ENCODE measurements around the gene NCOA3. TPM values are rescaled to one million over a fixed set of nuclear protein-coding genes. Genes with fewer than 3 reads are reported as not detected.
A peak's percentile ranks its signal among the peaks of the same experiment; 100 is the strongest.

Gene NCOA3
- total and polyA plus RNA-seq, 10 of the 15 experiments (the other 5 are each of a cell fraction or from before 2014, with no cell fraction given) = 16.9 to 96.2 (median 73.6) TPM

- TF ChIP-seq ZBTB4 (CRISPR knock-in tag; IDR thresholded peaks at IDR 0.05) (no peak), FOXM1 (IDR thresholded peaks at IDR 0.05; ENCODE audit: low read depth, low read length) (no peak), ZNF217 (IDR thresholded peaks at IDR 0.05) (no peak), CEBPZ (IDR thresholded peaks at IDR 0.05; ENCODE audit: low read depth, low read length) (no peak), SUPT20H (IDR thresholded peaks at IDR 0.05; ENCODE audit: borderline replicate concordance, control insufficient read depth, low read depth, low read length) (no peak), POLR2AphosphoS2 (IDR thresholded peaks at IDR 0.05; ENCODE audit: low read depth, low read length) (no peak), NFXL1 (IDR thresholded peaks at IDR 0.05; ENCODE audit: borderline replicate concordance) (peak; percentile 70; the same call in 1 of the 2 replicates), BCLAF1 (IDR thresholded peaks at IDR 0.05) (no peak), PBX3 (IDR thresholded peaks at IDR 0.05; ENCODE audit: insufficient replicate concordance, low read depth, low read length) (no peak), EED (IDR thresholded peaks at IDR 0.05; ENCODE audit: low read depth) (no peak), ZNF274 (IDR thresholded peaks at IDR 0.05; ENCODE audit: insufficient read depth, insufficient read length) (no peak), RBBP5 (conservative IDR thresholded peaks at IDR 0.05) (no peak)
These were observed 146.3 kb downstream of the NCOA3 start (continued) for GRCh38 chr20:47647994-47648393.

All from GM12878 (cell line).